WI38 (cell line): ENCODE data around the gene ICA1.

Experiments used
- H3K4me3 ChIP-seq: 2 replicates; pipeline ENCODE4 v1.5.1; 2011; ENCODE audit warnings: low read depth, mild to moderate bottlenecking, control low read depth, low read length
- TF ChIP-seq, protein P1 (sequence below): IDR thresholded peaks from 2 replicates; pipeline ENCODE4 v1.5.1; 2012; ENCODE audit warnings: low read depth, mild to moderate bottlenecking, control low read depth, low read length

ICA1 gene

DNA sequence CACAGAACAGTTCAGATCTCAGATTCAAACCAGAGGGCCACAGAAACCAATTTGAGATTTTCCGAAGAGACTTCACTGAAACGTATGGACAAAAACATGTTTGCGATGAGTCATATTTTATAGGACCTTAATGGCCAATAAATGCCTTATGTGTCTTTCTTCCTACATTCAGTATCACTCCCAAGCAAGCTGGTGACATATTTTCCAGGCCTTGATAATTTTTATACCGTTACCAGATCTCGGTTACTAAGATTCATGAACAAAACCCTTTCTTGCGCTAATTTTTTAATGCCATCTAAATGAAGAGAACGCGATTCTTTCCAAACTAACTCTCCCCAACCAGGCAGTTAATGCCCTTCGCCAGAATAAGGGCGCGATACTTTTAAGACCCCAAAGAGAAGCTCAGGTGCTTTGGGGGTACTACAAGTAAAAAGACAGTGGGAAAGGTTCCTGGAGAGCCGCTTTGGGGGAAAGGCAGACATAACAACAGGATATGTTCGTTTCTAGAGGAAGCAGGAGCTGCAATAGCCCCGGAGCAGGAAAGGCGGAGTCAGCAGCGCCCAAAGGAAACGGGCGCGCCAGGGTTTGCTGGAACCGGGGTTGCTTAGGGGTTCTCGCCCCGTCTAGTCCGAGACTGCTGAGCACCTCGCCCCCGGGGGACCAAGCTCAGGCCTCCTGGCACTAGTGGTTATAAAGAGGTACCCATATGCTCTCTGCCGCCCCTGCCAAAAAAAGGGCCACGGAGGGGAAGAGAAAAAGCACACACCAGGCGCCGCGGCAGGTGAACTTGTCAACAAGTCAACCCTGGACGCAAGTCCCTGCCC, 884 bp downstream of the ICA1 start:
- TF ChIP-seq, protein P1, sequence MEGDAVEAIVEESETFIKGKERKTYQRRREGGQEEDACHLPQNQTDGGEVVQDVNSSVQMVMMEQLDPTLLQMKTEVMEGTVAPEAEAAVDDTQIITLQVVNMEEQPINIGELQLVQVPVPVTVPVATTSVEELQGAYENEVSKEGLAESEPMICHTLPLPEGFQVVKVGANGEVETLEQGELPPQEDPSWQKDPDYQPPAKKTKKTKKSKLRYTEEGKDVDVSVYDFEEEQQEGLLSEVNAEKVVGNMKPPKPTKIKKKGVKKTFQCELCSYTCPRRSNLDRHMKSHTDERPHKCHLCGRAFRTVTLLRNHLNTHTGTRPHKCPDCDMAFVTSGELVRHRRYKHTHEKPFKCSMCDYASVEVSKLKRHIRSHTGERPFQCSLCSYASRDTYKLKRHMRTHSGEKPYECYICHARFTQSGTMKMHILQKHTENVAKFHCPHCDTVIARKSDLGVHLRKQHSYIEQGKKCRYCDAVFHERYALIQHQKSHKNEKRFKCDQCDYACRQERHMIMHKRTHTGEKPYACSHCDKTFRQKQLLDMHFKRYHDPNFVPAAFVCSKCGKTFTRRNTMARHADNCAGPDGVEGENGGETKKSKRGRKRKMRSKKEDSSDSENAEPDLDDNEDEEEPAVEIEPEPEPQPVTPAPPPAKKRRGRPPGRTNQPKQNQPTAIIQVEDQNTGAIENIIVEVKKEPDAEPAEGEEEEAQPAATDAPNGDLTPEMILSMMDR, result no peak
- no peak overlapping the region; the same call in 1 of the 2 replicates for H3K4me3 ChIP-seq

DNA sequence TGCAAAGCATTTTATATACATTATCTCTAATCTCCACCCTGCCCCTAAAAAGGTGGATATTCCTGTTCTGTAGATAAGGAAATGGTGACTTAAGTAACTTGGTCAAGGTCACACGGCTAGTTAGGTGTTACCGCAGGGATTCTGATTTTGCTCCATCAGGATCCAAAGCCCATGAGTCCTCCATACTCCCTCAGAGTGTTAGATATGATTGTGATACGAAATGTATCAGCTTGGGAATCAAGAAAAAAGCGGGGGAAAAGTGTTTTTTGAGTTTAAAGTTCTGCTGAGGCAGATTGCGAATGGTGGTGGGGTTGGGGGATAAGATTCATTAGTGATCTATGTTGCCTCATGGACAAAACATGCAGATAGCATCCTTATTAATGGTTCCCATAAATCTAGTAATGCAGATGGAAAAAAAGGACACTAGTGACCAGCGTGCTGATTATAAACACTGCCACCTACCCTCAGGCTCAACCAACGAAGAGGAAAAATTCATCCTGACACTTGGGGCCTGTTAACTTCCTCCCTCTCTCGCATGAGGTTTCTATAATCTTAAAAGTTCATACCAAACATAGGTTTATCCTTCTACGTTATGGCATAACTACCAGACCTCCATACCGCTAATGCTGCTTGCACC, 2.3 kb downstream of the ICA1 start:
- TF ChIP-seq, protein P1, result no peak
- H3K4me3 ChIP-seq, result no peak overlapping the region

DNA sequence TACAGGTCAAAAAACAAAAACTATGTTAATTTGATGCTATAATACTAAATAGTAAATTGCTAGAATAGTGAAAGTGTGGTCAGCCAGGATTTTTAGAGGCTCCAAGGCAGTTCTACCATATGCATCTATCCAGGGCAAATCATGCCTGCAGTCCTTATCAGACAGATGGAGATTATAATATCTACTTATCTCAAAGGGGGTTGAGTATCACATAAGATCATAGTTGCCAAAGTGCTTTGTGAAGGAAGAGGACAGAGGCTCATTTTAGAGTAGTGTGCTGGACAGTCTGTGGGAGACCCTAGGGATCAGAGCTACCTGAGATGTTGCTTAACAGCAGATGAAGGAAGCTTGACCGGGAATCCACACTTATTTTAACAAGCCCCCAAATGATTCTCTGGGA, 3.2 kb downstream of the ICA1 start:
- TF ChIP-seq, protein P1, result no peak
- H3K4me3 ChIP-seq, result no peak overlapping the region

GRCh38 chr7:8258166-8258565, 3.8 kb downstream of the ICA1 start:
- H3K4me3 ChIP-seq, result no peak overlapping the region
- TF ChIP-seq, protein P1, result no peak

GRCh38 chr7:8255680-8256655, 6.0 kb downstream of the ICA1 start:
- no peak overlapping the region for H3K4me3 ChIP-seq
- TF ChIP-seq, protein P1, result no peak

GRCh38 chr7:8254667-8255066, 7.3 kb downstream of the ICA1 start:
- no peak overlapping the region for H3K4me3 ChIP-seq
- TF ChIP-seq, protein P1, result no peak
